ENCODE results near the gene RBM39.
"Not testable (repeated sequence)": the region's sequence is repeated elsewhere in the genome, so short reads cannot be mapped to it uniquely, and the experiment has no call there.

Gene RBM39

GRCh38 chr20:35704514-35705261, 37.4 kb downstream of the RBM39 start:
- no peak for DNase-seq

- no peak for DNase-seq
Observed at GRCh38 chr20:35702824-35703695, 39.0 kb downstream of the RBM39 start.

DNA sequence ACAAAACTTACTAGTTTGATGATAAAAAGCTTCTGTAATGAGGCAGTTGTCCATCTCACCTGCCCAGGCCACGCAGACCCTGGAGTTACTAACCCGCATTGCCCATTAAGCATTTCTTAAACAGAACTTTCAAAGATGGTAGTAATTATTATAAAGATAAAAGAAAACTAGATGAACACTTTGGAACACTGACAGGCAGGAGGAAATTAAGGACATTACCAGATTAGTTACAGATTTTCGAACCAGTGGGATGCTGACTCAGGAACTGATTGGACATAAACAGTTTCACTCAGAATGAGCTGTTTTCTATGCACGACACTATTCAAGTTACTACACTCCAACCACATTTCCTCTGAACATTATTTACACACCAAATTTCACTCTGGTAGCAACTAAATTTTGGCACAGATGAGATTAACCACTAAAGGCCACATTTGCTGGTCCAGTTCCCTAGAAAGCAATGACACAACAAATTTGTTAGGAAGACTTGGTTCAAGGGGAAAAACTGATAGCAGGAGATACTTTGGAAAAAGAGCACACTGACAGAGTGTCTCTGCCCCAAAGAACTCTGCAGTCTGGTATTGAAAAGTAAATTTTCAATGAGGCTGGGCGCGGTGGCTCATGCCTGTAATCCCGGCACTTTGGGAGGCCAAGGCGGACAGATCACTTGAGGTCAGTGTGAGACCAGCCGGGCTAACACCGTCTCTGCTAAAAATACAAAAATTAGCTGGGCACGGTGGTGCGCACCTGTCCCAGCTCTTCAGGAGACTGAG, 39.8 kb downstream of the RBM39 start:
- DNase-seq, result no peak

DNA sequence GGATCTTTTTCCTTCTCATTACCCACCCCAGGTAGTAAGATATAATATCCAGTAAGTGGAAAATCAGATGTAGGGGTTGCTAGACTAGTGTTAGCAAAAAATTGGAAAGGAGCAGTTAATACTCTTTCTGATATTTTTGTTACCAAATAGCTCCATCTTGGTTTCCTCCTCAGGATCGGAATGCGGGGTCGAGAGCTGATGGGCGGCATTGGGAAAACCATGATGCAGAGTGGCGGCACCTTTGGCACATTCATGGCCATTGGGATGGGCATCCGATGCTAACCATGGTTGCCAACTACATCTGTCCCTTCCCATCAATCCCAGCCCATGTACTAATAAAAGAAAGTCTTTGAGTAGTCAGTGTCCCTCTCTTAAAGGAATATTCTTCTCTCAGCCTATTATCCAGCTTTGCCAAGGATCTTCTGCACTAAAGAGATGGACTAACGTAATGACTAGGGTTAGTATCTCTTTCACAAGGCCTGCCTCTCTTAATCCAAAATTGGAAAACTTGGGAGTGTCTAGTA, 41.4 kb downstream of the RBM39 start:
- no peak for DNase-seq

DNA sequence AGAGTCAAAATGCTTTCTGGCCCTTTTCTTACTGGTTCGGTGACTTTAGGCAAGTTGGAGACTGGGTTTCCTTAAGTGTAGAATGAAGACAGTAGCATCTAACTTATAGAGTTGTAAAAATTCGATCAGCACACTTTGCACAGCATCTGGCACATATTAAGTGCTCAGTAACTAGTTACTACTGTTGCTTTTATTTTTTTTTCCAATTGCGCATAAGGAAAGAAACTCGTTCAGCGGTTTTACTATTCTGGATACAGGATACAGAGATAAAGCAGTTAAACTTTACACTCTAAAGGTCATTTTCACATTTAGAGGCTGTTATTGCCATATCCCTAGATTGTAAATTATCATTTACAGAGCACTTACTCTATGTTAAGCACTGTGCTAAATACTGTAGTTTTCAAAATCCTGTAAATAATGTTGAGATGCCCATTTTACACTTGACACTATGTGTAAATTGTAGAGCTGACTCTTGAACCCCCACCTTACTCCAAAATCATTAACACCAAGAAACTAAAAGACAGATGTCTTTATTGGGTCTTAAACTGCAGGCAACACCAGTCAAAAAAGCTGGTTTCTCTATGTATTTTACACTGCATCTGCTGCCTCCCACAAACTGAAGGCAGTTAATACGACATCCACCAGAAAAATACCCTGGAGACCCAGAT, 42.0 kb downstream of the RBM39 start:
- no peak for DNase-seq

GRCh38 chr20:35699127-35699956, 42.7 kb downstream of the RBM39 start, which contains the start of the genes NFS1 and ROMO1:
Gene NFS1 (minus strand): TSS chr20:35699352. CDS start chr20:35699288, 64 bp downstream.
Gene ROMO1 (plus strand): TSS chr20:35699405. CDS start chr20:35699633, 228 bp downstream.
- DNase-seq, result peak; percentile 61 to 82 (median 74)

- no peak for DNase-seq
Observed at GRCh38 chr20:35698298-35699126, 43.5 kb downstream of the RBM39 start.

- no peak for DNase-seq
Observed at GRCh38 chr20:35697696-35698297, 44.3 kb downstream of the RBM39 start.

DNA sequence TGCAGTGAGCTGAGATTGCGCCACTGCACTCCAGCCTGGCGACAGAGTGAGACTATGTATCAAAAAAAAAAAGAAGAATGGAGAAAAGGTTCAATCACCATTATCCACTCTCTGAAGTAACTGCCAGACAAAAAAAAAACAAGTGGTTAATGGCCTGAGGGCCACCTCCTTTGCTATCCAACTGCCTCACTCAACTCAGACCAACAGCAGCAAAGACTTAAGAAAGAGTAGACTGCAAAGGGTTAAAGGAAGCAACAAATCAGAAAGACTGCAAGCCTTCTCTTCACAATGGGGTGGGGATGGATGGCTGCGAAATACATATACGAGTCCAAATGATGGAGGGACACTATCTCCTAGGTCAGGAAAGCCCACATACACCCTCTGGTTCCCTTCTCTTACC, 46.1 kb downstream of the RBM39 start:
- DNase-seq, result no peak

DNA sequence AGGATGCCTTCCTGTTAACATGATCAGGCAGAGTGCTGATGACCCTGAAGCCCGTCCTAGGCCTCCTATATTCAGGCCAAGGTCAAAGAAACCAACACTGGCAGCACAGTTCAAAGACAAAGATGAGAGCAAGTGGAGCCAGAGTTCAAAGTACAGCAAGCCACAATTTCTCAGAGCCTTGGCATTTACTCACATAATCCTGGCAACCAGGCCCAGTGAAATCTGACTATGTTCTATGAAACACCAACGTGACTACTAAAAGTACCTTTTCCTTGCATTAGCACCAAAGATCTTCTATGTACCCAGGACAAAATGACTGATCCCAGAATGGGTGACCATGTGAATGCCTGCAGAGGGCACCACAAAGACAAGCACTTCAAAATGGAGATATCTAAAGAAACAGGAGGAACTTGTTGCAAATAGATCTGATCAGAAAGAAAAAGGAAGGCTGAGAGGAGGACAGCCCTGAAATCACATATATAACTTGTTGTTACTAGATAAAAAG, 46.8 kb downstream of the RBM39 start:
- DNase-seq, result no peak

GRCh38 chr20:35690265-35690664, 51.8 kb downstream of the RBM39 start:
- DNase-seq, result no peak

- DNase-seq, result not testable (repeated sequence)
Observed at GRCh38 chr20:35686872-35687271, 55.2 kb downstream of the RBM39 start.

GRCh38 chr20:35685368-35685767, 56.7 kb downstream of the RBM39 start:
- DNase-seq, result not testable (repeated sequence)

DNA sequence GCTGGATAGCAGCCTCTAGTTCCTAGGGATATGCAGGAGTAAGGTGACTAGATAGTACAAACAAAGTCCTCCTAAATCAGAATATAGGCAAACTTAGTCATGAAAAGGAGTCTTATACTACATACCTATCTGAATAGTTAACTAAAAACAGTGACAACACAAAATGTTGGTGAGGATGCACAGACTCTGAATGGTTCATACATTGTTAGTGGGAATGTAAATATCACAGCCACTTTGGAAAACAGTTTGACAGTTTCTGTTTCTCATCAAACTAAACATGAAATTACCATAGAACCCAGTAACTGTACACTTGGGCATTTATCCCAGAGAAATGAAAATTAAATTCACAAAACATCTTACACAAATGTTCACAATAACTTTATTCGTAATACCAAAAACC, 60.1 kb downstream of the RBM39 start:
- DNase-seq, result no peak

DNA sequence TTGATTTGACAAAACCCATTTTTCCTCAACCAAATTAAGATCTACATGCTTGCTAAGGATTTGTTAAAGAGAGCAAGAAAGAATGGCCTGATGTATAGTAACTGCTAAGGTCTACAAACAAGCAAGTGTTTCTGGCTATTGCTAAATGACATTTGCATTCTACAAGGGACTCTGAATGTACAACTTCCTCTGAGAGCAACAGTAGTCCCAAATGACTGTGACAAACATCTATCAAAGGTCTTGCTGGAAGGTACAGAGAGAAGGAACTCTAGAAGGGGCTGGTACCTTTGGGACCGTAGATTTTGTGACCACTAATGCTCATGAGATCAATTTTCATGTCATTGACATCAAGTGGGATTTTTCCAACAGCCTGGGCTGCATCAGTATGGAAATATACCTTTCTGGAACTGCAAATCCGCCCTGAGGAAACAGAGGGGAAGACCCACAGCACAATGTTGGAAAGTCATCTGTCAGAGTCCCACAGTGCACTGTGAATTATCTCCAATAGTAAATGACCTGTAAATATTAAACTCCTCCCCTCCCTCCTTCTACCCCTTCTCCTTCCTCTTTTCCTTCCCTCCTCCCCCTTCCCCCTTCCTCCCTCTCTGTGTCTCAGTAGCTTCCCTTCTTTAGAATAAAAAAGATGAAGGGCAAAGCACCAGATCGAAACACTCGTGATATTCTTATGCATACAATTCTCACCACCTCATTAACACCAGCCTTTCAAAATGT, 61.4 kb downstream of the RBM39 start:
- DNase-seq, result no peak

DNA sequence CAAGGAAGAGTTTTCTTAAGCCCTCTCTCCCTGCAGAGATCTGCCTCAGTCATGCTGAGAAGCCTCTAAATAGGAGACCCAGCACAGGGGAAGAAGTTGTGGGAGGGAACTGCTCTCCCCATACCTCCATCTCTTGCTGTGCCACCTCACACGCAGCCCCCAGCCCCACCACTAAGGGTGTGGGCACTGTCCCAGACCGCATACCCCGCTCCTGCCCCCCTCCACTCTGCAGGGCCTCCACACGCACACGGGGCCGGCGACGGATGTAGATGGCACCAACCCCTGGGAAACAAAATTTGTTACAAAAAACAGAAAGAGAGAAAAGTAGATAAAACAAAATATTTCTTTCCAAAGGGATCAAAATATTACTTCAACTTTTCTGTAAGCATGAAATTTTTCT, 67.1 kb downstream of the RBM39 start:
- no peak for DNase-seq

DNA sequence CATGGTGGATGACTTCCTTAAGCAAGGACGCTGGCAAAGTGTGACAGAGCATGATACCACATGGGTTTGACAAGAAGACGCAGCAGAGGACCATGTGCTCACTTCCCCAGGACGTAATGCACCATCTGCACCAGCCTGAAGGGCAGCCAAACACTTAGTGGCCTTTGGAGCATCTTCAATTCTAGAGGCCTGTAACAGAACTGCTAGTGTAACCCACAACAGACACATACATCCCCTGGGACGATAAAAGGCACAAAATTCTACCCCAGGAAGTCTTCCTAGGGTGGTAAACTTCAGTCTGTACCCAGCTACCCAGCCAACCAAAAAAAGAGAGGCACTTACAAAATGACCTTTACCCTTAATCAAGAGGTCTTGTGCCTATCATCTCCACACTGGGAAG, 68.2 kb downstream of the RBM39 start:
- no peak for DNase-seq

DNA sequence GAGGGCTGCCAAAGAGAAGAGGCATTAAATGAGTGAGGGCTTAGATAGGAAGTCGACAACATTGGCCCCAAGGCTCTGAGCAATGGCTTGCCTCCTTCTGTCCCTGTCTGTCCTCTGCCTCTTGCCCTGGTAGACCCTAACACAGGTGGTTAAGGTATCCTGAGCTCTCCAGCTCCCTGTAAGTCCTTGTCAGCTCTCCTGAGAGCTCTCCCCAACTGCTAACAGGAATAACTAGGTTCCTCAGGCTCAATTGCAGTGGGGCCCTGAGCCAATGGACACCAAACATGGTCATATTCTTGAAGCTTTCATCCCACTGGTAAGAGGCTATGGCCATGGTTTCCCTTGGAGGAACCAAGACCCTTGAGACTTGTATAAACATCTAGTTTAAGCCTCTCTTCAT, 72.4 kb downstream of the RBM39 start:
- DNase-seq, result no peak

- DNase-seq, result no peak
Observed at GRCh38 chr20:35669221-35669620, 72.8 kb downstream of the RBM39 start.

Measured in activated naive CD4-positive, alpha-beta T cell (primary cell).